Right forelimb (tissue), 1 donor: Measurements from ENCODE around the gene ATOH7.
"Not testable (repeated sequence)": the region's sequence is repeated elsewhere in the genome, so short reads cannot be mapped to it uniquely, and the experiment has no call there.

Experiments
- DNase-seq: peaks from one replicate; pipeline ENCODE4 v3.0.0-alpha.2; 2018

Gene ATOH7

DNA sequence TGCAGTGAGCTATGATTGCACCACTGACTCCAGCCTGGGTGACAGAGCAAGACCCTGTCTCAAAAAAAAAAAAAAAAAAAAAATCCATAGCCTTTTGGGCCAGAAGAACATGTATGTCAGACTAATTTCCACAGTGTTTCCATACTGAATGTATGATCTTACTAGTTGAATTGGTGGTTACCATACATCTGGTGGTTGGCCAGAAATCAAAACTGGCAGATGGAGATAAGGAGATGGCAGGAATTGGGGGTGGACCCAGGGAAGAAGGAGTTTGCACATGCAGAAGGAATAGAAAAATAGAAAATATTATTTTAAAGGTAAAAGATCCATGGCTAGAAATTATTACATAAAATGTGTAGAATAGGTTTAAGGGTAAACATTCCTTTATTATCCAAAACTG lies 3.7 kb upstream of the ATOH7 start:
- no peak for DNase-seq

- no peak for DNase-seq
Observed at GRCh38 chr10:68235111-68235510, 3.2 kb upstream of the ATOH7 start.

- no peak for DNase-seq
Observed at GRCh38 chr10:68233046-68233445, 1.1 kb upstream of the ATOH7 start.

DNA sequence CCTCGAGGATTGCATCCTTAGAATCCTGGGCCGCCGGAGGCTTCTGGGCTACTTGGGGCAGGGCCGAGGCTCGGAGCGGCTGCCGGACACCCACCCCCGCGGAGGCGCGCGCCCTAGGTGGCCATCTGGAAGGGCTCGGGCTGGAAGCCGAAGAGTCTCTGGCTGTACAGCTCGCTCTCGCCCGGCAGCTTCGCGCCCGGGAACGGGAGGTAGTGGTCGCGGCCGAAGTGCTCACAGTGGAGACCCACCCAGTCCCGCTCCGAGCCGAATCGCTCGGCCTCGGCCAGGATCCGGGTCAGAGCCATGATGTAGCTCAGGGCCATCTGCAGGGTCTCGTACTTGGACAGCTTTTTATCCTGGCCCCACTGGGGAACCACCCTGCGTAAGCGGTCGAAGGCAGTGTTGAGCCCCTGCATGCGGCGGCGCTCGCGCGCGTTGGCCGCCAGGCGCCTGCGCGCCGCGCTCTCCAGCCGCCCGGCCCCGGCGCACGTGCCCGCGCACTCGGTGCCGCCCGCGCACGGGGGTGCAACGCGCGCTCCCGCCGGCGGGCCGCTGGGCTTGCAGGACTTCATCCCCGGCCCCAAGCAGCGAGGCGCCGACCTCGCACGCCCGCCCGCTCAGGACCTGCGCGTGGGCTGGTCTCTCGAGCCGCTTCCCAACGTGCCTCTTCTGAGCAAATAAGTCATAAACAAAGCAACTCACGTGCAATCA lies 652 bp downstream of the ATOH7 start:
- DNase-seq, result peak; percentile 82

DNA sequence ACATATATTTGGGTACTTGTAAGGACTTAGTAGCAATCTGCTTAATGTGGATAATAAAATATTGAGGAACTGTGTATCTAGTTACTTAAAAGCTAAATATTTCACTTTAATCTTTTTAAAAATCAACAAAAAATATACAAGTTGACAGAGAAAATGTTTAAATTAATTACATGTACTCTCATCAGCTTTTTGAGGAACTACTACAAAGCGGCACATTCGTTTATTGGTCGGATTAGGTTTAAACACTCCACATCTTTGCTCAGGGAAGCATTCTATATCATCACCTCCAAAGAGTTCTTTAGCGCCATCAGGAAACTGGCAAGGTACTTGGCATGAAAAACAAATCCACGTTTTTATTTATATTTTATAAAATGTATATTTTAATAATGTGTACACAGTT lies 1.6 kb downstream of the ATOH7 start:
- DNase-seq, result no peak

- no peak for DNase-seq
Observed at GRCh38 chr10:68224810-68225209, 7.1 kb downstream of the ATOH7 start.

DNA sequence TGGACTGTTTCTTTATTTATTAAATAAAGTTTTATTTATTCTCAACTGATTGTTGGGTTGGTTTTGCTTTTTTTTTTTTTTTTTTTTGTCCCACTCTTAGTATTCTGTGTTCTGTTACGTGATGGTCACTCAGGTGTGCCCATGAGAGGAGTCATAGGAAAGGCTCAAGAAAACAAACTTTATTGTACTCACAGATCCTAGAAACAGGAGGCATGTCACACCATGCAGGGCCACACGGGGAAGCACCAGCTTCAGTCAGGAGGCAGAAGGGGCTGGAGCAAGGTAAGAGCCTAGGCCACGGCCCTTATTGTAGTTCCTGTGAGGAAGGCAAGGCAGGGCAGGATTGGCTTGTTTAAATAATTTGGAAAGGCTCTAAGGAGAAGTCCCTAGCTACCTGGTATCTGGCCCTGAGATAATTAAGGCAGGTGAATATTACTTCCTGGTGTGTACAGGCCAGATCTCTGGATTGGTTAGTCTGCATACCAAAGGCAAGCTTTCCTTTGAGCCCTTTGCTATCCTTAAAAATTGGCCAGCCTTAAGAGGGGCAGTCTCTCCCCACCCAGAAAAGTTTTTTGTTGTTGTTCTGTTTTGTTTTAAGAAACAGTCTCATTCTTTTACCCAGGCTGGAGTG lies 8.3 kb downstream of the ATOH7 start:
- DNase-seq, result no peak

- no peak for DNase-seq
Observed at GRCh38 chr10:68222391-68222790, 9.5 kb downstream of the ATOH7 start.

DNA sequence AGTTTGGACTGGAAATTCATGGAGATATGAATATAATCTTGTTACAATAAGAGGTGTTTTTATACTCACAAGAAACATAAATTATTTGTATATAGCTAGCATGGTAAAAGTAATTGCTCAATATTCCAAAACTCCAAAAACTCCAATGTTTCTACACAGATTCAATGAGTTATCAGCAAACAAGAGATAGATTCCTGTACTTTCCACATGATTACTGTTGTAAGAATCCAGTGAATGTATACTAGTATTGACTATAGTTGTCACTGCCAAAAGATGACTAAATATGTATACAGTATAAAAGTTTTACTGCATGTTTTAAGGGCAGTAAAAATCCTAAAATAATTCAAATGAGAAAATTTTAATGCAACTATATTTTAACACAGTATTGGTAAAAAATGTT lies 10.7 kb downstream of the ATOH7 start:
- no peak for DNase-seq

GRCh38 chr10:68218786-68219185 lies 13.1 kb downstream of the ATOH7 start:
- DNase-seq, result no peak

DNA sequence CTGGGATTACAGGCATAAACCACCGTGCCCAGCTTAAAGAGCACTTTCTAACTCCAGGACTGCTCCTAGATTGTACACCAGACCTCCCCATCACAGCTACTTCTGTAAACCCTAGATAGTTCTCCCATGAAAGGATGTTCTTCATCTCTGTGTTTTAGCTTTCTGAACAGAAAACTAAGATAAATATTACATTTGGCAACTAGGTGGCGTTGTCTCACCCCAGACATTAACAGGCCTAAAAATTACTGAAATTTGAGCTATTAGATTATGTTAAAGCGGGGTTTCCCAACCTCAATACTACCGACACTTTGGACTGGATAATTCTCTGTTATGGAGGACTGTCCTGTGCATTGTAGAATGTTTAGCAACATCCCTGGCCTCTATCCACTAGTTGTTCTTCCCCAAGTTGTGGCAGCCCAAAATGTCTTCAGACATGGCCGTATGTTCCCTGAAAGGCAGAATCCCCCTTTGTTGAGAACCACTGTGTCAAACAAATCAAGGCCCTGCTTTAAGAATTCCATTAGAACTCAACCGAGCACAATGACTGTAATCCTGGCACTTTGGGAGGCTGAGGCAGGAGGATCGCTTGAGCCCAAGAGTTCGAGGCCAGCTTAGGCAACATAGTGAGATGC lies 19.1 kb downstream of the ATOH7 start:
- DNase-seq, result no peak

DNA sequence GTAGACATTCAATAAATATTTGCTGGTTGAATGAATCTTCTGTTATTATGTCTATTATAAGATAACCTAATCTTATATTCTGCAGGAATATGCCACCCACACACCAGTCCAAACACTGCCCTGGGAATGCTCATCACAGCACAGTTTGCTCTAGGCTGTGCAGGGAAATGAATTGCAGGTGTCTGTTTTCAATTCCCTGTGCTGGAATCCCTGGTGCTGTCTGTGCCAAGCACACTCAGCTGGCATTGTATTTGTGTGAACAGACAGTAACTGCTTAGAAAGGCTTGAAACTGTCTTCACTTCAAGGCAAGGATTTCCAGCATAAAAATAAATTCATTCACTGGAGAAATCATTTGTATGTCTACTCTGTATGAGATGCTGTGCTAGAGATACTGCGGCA lies 20.2 kb downstream of the ATOH7 start:
- DNase-seq, result no peak

DNA sequence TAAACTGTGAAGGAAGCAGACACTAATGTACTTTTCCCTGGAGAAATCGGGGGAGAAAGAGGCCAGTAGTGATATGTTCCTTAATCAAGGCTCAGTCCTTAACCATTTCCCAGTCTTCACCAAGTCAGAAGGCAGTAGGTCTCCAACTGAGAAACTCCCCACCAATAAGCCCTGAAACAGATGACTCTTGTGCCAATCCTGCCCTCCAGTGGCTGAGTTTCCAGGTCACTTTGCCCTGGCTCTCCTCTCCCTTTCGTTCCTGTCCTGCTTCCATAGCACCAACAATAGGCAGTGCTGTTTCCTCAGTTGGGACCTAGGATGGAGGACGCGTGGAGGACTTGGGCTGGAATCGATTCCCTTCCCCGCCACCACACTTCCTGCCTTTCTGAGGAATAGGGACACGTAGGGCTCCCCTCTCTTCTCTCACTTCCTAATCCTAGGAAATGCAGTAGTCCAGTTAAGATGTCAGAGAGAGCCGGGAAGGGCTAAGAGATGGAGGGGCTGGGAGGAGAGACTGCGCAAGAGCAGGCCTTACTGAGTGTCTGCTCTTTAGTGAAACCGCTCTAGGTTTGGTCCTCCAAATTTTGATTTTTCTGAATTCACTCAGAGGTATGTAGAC lies 23.4 kb downstream of the ATOH7 start:
- peak; percentile 48 for DNase-seq

DNA sequence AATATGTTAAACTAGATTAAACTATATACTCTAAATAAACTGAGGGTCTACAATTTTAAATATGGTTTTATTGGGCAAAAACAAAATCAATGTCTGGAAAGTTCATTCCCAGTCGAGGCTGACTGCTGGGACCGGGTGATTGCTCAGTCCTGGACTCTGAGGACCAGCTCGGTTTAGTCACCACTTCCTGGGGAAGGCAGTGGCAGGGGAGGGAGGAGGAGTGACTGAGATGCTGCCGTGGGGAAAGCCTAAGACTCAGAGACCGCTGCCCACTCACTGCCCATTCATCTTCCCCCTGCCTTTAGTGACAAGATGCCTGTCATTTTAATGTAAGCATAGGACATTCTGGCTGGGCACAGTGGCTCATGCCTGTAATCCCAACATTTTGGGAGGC lies 29.0 kb downstream of the ATOH7 start:
- DNase-seq, result no peak

- no peak for DNase-seq
Observed at GRCh38 chr10:68196701-68197100, 35.2 kb downstream of the ATOH7 start.

- DNase-seq, result not testable (repeated sequence)
Observed at GRCh38 chr10:68195776-68196175, 36.1 kb downstream of the ATOH7 start.

GRCh38 chr10:68194290-68194689 lies 37.6 kb downstream of the ATOH7 start:
- DNase-seq, result no peak

- DNase-seq, result no peak
Observed at GRCh38 chr10:68192113-68192512, 39.8 kb downstream of the ATOH7 start.

- DNase-seq, result no peak
Observed at GRCh38 chr10:68188835-68189234, 43.1 kb downstream of the ATOH7 start.

GRCh38 chr10:68185085-68185484 lies 46.8 kb downstream of the ATOH7 start:
- no peak for DNase-seq

GRCh38 chr10:68184546-68184945 lies 47.4 kb downstream of the ATOH7 start:
- DNase-seq, result no peak
